ENCODE results near the gene IL6ST. TPM values are rescaled to one million over a fixed set of nuclear protein-coding genes. Genes with fewer than 3 reads are reported as not detected.
"Not testable (repeated sequence)": the region's sequence is repeated elsewhere in the genome, so short reads cannot be mapped to it uniquely, and the experiment has no call there.

Gene IL6ST
- total RNA-seq, 1 donor from 2014 or later = 197 TPM

DNA sequence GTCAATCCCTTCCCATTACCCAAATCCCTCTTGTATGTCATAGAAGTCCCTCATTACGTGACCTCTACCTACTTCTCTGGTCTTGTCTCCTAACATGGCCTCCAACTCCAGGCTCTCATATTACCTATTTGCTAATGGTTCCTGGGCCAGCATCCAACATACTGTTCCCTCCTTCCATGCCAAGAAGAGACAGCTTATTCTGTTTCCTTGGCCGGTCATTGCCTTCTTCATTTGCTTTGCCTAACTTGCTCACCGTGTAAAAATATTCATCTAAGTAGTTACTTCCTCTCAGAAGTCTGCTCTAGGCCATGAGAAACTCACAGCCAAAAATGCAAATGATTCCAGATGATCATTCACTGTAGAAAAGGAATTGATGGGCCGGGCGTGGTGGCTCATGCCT lies 8.9 kb upstream of the IL6ST start:
- H3K27me3 Mint-ChIP-seq (ENCODE audit: unreplicated experiment) = no peaks in the 10 kb centered on the region
- no peak overlapping the region for H3K4me3 Mint-ChIP-seq (ENCODE audit: unreplicated experiment)
- DNase-seq (ENCODE audit: extremely low spot score, unreplicated experiment) = no peak
- peaks cover 18% of the 10 kb centered on the region for H3K4me1 Mint-ChIP-seq (ENCODE audit: unreplicated experiment)
- no peaks in the 10 kb centered on the region for H3K36me3 Mint-ChIP-seq (ENCODE audit: unreplicated experiment)
- H3K9me3 Mint-ChIP-seq (ENCODE audit: unreplicated experiment) = no peaks in the 10 kb centered on the region
- TF ChIP-seq, protein P1, sequence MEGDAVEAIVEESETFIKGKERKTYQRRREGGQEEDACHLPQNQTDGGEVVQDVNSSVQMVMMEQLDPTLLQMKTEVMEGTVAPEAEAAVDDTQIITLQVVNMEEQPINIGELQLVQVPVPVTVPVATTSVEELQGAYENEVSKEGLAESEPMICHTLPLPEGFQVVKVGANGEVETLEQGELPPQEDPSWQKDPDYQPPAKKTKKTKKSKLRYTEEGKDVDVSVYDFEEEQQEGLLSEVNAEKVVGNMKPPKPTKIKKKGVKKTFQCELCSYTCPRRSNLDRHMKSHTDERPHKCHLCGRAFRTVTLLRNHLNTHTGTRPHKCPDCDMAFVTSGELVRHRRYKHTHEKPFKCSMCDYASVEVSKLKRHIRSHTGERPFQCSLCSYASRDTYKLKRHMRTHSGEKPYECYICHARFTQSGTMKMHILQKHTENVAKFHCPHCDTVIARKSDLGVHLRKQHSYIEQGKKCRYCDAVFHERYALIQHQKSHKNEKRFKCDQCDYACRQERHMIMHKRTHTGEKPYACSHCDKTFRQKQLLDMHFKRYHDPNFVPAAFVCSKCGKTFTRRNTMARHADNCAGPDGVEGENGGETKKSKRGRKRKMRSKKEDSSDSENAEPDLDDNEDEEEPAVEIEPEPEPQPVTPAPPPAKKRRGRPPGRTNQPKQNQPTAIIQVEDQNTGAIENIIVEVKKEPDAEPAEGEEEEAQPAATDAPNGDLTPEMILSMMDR (IDR thresholded peaks at IDR 0.05) = no peak
- peak overlapping the region; percentile 61 for H3K27ac Mint-ChIP-seq (ENCODE audit: unreplicated experiment)

DNA sequence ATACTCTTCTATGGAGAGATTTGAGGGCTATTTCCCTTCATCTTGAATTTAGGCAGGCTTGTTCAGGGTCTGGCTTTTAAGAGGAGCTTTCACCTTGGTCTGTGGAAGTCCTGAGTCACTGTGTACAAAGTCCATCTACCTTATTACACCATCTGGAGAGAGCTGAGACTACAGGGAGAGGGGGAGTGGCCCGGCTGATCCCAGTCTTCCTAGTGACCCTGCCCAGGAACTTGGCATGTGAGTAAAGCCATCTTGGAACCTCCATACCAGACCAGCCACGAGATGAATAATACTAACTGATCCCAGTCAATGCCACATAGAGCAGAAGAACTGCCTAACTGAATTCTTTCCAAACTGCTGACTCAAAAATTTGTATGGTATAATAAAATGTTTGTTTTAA lies 8.4 kb upstream of the IL6ST start:
- Mint-ChIP-seq H3K27me3 (ENCODE audit: unreplicated experiment) (no peaks in the 10 kb centered on the region), H3K27ac (ENCODE audit: unreplicated experiment) (peak overlapping the region; percentile 61), H3K4me3 (ENCODE audit: unreplicated experiment) (no peak overlapping the region), H3K4me1 (ENCODE audit: unreplicated experiment) (peaks cover 23% of the 10 kb centered on the region), H3K36me3 (ENCODE audit: unreplicated experiment) (no peaks in the 10 kb centered on the region), H3K9me3 (ENCODE audit: unreplicated experiment) (no peaks in the 10 kb centered on the region)
- no peak for DNase-seq (ENCODE audit: extremely low spot score, unreplicated experiment)
- TF ChIP-seq, protein P1 (IDR thresholded peaks at IDR 0.05) = no peak

DNA sequence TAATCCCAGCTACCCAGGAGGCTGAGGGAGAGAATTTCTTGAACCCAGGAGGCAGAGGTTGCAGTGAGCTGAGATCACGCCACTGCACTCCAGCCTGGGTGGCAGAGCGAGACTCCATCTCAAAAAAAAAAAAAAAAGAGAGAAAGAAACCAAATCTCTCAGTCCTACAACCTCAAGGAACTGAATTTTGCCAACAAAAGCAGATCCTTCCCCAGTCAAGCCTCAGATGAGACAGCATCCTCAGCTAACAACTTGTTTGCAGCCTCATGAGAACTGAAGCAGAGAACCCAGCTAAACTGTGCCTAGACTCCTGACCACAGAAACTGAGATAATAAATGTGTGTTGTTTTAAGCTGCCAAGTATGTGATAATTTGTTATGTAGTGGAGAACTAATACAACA lies 7.5 kb upstream of the IL6ST start:
- TF ChIP-seq, protein P1 (IDR thresholded peaks at IDR 0.05) = no peak
- H3K27me3 Mint-ChIP-seq (ENCODE audit: unreplicated experiment) = no peaks in the 10 kb centered on the region
- no peak for DNase-seq (ENCODE audit: extremely low spot score, unreplicated experiment)
- H3K27ac Mint-ChIP-seq (ENCODE audit: unreplicated experiment) = no peak overlapping the region
- H3K4me3 Mint-ChIP-seq (ENCODE audit: unreplicated experiment) = no peak overlapping the region
- H3K4me1 Mint-ChIP-seq (ENCODE audit: unreplicated experiment) = peaks cover 29% of the 10 kb centered on the region
- no peaks in the 10 kb centered on the region for H3K9me3 Mint-ChIP-seq (ENCODE audit: unreplicated experiment)
- no peaks in the 10 kb centered on the region for H3K36me3 Mint-ChIP-seq (ENCODE audit: unreplicated experiment)

DNA sequence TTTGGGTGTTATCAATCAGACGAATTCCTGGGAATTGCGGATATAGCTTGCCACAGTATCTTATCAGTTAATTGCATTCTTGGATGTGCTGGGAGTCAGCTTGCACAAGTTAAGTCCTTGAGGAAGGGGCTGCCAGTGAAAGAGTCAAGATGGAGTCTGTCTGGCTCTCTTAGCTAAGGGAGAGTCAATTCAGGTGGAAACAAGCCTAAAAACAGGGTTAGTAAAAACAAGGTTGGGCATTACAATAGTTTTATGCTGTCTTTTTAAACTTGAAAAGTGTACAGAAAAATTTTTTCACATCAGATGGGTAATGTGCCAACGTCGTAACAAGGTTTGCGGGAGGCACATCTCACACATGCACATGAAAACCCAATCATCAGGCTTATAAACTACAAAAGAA lies 5.5 kb upstream of the IL6ST start:
- not testable (repeated sequence) for H3K27me3 Mint-ChIP-seq (ENCODE audit: unreplicated experiment); H3K4me3 Mint-ChIP-seq (ENCODE audit: unreplicated experiment); DNase-seq (ENCODE audit: extremely low spot score, unreplicated experiment); H3K27ac Mint-ChIP-seq (ENCODE audit: unreplicated experiment); H3K9me3 Mint-ChIP-seq (ENCODE audit: unreplicated experiment); H3K36me3 Mint-ChIP-seq (ENCODE audit: unreplicated experiment)
- H3K4me1 Mint-ChIP-seq (ENCODE audit: unreplicated experiment) = peaks cover 40% of the 10 kb centered on the region

DNA sequence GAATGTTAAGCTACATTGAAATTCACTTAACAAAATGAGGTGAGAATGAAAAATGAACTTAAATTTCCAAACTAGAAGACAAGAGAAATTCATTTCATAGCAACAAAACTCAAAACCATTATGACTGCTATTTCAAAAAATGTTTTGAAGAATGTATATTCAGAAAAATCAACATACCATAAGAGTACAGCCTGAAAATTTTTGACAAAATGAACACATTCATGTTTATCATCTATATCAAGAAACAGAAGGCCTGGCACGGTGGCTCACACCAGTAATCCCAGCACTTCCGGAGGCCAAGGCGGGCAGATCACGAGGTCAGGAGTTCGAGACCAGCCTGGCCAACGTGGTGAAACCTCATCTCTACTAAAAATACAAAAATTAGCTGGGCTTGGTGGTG lies 4.2 kb upstream of the IL6ST start:
- DNase-seq (ENCODE audit: extremely low spot score, unreplicated experiment) = no peak
- H3K27ac Mint-ChIP-seq (ENCODE audit: unreplicated experiment) = peak overlapping the region; percentile 78
- peaks cover 40% of the 10 kb centered on the region for H3K4me1 Mint-ChIP-seq (ENCODE audit: unreplicated experiment)
- TF ChIP-seq, protein P1 (IDR thresholded peaks at IDR 0.05) = no peak
- H3K4me3 Mint-ChIP-seq (ENCODE audit: unreplicated experiment) = no peak overlapping the region
- no peaks in the 10 kb centered on the region for H3K9me3 Mint-ChIP-seq (ENCODE audit: unreplicated experiment)
- H3K36me3 Mint-ChIP-seq (ENCODE audit: unreplicated experiment) = no peaks in the 10 kb centered on the region
- H3K27me3 Mint-ChIP-seq (ENCODE audit: unreplicated experiment) = no peaks in the 10 kb centered on the region

DNA sequence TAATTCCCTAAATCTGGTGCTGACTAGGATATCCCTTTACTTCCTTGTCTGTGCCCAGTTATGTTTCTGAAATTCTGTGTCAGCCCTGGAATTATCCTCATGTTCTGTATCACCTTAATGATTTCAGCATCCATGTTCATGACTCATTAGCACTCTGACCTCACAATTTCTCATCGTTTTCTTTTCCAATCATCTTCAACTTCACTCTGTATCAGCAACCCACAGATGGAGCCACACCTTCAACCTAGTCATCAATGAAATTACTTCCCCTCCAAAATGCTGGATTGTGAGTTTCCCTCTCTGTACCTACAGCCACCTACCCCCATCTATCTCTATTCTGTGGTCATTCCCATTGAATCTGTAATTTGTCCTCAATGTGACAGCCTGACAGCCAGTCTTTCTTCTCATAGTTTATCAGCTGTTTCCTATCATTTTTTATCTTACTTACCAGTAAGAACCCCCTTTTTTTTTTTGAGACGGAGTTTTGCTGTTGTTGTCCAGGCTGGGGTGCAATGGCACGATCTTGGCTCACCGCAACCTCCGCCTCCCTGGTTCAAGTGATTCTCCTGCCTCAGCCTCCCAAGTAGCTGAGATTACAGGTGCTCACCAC lies 3.1 kb upstream of the IL6ST start:
- H3K9me3 Mint-ChIP-seq (ENCODE audit: unreplicated experiment) = no peaks in the 10 kb centered on the region
- H3K36me3 Mint-ChIP-seq (ENCODE audit: unreplicated experiment) = no peaks in the 10 kb centered on the region
- peaks cover 40% of the 10 kb centered on the region for H3K4me1 Mint-ChIP-seq (ENCODE audit: unreplicated experiment)
- no peaks in the 10 kb centered on the region for H3K27me3 Mint-ChIP-seq (ENCODE audit: unreplicated experiment)
- no peak overlapping the region for H3K4me3 Mint-ChIP-seq (ENCODE audit: unreplicated experiment)
- peak overlapping the region; percentile 78 for H3K27ac Mint-ChIP-seq (ENCODE audit: unreplicated experiment)
- TF ChIP-seq, protein P1 (IDR thresholded peaks at IDR 0.05) = no peak
- no peak for DNase-seq (ENCODE audit: extremely low spot score, unreplicated experiment)

Measured in osteocyte (in vitro differentiated cells).